ENCODE measurements around the gene KCNQ1. TPM values are rescaled to one million over a fixed set of nuclear protein-coding genes. Genes with fewer than 3 reads are reported as not detected.
A peak's percentile ranks its signal among the peaks of the same experiment; 100 is the strongest.

The KCNQ1 gene
- total RNA-seq, 1 experiment from 2014 or later, result 1.0 TPM

GRCh38 chr11:2521733-2522630 lies 77.2 kb downstream of the KCNQ1 start:
- no peak overlapping the region for H3K27ac Mint-ChIP-seq (ENCODE audit: unreplicated experiment)
- ChIA-PET POLR2A (no interaction called here), CTCF (no interaction called here)
- Histone ChIP-seq H3K27me3 (replicated peaks; ENCODE audit: control insufficient read depth, insufficient read depth, low read length) (no peaks in the 10 kb centered on the region), H3K36me3 (ENCODE audit: control insufficient read depth, insufficient read depth, low read length) (no peaks in the 10 kb centered on the region), H3K9me3 (no peaks in the 10 kb centered on the region), H3K4me1 (0 out of 2 replicates have a peak, but pooled peaks cover 1% of the 10 kb centered on the region), H3K4me3 (ENCODE audit: low read depth, low read length) (no peak overlapping the region)
- H3K4me1 Mint-ChIP-seq (ENCODE audit: low read depth, unreplicated experiment), result no peaks in the 10 kb centered on the region
- no peaks in the 10 kb centered on the region for H3K36me3 Mint-ChIP-seq (ENCODE audit: insufficient read depth, unreplicated experiment)
- no peak overlapping the region for H3K4me3 Mint-ChIP-seq (ENCODE audit: unreplicated experiment)
- TF ChIP-seq CTCF (IDR thresholded peaks at IDR 0.05; ENCODE audit: insufficient read depth in 1 of 2, low read depth in 1 of 2, low read length in 1 of 2, severe bottlenecking in 1 of 2, unreplicated experiment in 1 of 2), result no peak
- H3K9me3 Mint-ChIP-seq (ENCODE audit: unreplicated experiment), result no peaks in the 10 kb centered on the region
- no peaks in the 10 kb centered on the region for H3K27me3 Mint-ChIP-seq (ENCODE audit: insufficient read depth, unreplicated experiment)
- no TSS peak for BruUV-seq (replicated peaks)
- intact Hi-C loops (cut with micrococcal nuclease; ENCODE audit: unreplicated experiment), result no loop called here
- peak in 1 of 2 experiments; percentile 27 for DNase-seq

GRCh38 chr11:2522631-2523255 lies 77.9 kb downstream of the KCNQ1 start:
- DNase-seq, result peak in 1 of 2 experiments; percentile 29
- CTCF ChIA-PET, result interaction anchor here (0.6 kb wide), 1 partner anchor 380 kb away, joined by 3 read pairs; no protein-coding TSS in a partner anchor
- no peaks in the 10 kb centered on the region for H3K27me3 Mint-ChIP-seq (ENCODE audit: insufficient read depth, unreplicated experiment)
- H3K9me3 Mint-ChIP-seq (ENCODE audit: unreplicated experiment), result no peaks in the 10 kb centered on the region
- intact Hi-C loops (cut with micrococcal nuclease; ENCODE audit: unreplicated experiment), result no loop called here
- H3K4me3 ChIP-seq (ENCODE audit: low read depth, low read length), result no peak overlapping the region
- TF ChIP-seq CTCF (IDR thresholded peaks at IDR 0.05; ENCODE audit: insufficient read depth in 1 of 2, low read depth in 1 of 2, low read length in 1 of 2, severe bottlenecking in 1 of 2, unreplicated experiment in 1 of 2), result no peak
- no peaks in the 10 kb centered on the region for H3K36me3 ChIP-seq (ENCODE audit: control insufficient read depth, insufficient read depth, low read length)
- H3K27ac Mint-ChIP-seq (ENCODE audit: unreplicated experiment), result no peak overlapping the region
- no peak overlapping the region for H3K4me3 Mint-ChIP-seq (ENCODE audit: unreplicated experiment)
- no peaks in the 10 kb centered on the region for H3K27me3 ChIP-seq (replicated peaks; ENCODE audit: control insufficient read depth, insufficient read depth, low read length)
- no peaks in the 10 kb centered on the region for H3K36me3 Mint-ChIP-seq (ENCODE audit: insufficient read depth, unreplicated experiment)
- no TSS peak for BruUV-seq (replicated peaks)
- no peaks in the 10 kb centered on the region for H3K9me3 ChIP-seq
- 0 out of 2 replicates have a peak, but pooled peaks cover 4% of the 10 kb centered on the region for H3K4me1 ChIP-seq
- H3K4me1 Mint-ChIP-seq (ENCODE audit: low read depth, unreplicated experiment), result no peaks in the 10 kb centered on the region
- POLR2A ChIA-PET, result no interaction called here

- no peaks in the 10 kb centered on the region for H3K36me3 ChIP-seq (ENCODE audit: control insufficient read depth, insufficient read depth, low read length)
- H3K4me3 ChIP-seq (ENCODE audit: low read depth, low read length), result no peak overlapping the region
- 0 out of 2 replicates have a peak, but pooled peaks cover 4% of the 10 kb centered on the region for H3K4me1 ChIP-seq
- no peaks in the 10 kb centered on the region for H3K27me3 ChIP-seq (replicated peaks; ENCODE audit: control insufficient read depth, insufficient read depth, low read length)
- no peaks in the 10 kb centered on the region for H3K9me3 ChIP-seq
- H3K9me3 Mint-ChIP-seq (ENCODE audit: unreplicated experiment), result no peaks in the 10 kb centered on the region
- H3K4me1 Mint-ChIP-seq (ENCODE audit: low read depth, unreplicated experiment), result no peaks in the 10 kb centered on the region
- DNase-seq, result peak in 1 of 2 experiments; percentile 20
- ChIA-PET POLR2A (no interaction called here), CTCF (no interaction called here)
- intact Hi-C loops (cut with micrococcal nuclease; ENCODE audit: unreplicated experiment), result no loop called here
- no peak overlapping the region for H3K27ac Mint-ChIP-seq (ENCODE audit: unreplicated experiment)
- no peaks in the 10 kb centered on the region for H3K27me3 Mint-ChIP-seq (ENCODE audit: insufficient read depth, unreplicated experiment)
- H3K36me3 Mint-ChIP-seq (ENCODE audit: insufficient read depth, unreplicated experiment), result no peaks in the 10 kb centered on the region
- BruUV-seq (replicated peaks), result no TSS peak
- no peak for TF ChIP-seq CTCF (IDR thresholded peaks at IDR 0.05; ENCODE audit: insufficient read depth in 1 of 2, low read depth in 1 of 2, low read length in 1 of 2, severe bottlenecking in 1 of 2, unreplicated experiment in 1 of 2)
- no peak overlapping the region for H3K4me3 Mint-ChIP-seq (ENCODE audit: unreplicated experiment)
Measured at GRCh38 chr11:2523821-2524391, 79.1 kb downstream of the KCNQ1 start.

Data from Caco-2 (cell line).